GM18505 (cell line): ENCODE data around the gene CLEC16A.
A peak's percentile ranks its signal among the peaks of the same experiment; 100 is the strongest.
"Not testable (repeated sequence)": the region's sequence is repeated elsewhere in the genome, so short reads cannot be mapped to it uniquely, and the experiment has no call there.

Experiments used
- ATAC-seq: cut with Tn5 transposase; IDR thresholded peaks from one replicate; pipeline ENCODE4 v1.9.1; 2021; ENCODE audit not compliant: unreplicated experiment
- POLR2A ChIP-seq: IDR thresholded peaks from 4 replicates; pipeline ENCODE4 v1.6.1; 2011; ENCODE audit warnings: borderline replicate concordance; ENCODE audit not compliant: insufficient read depth, insufficient read length; ENCODE audit errors: extremely low read depth

CLEC16A gene

GRCh38 chr16:11101695-11102522 lies 157.5 kb downstream of the CLEC16A start:
- no peak for ATAC-seq
- no peak for TF ChIP-seq POLR2A

- ATAC-seq = no peak
- TF ChIP-seq POLR2A = no peak
Observed at GRCh38 chr16:11102523-11102898, 158.1 kb downstream of the CLEC16A start.

DNA sequence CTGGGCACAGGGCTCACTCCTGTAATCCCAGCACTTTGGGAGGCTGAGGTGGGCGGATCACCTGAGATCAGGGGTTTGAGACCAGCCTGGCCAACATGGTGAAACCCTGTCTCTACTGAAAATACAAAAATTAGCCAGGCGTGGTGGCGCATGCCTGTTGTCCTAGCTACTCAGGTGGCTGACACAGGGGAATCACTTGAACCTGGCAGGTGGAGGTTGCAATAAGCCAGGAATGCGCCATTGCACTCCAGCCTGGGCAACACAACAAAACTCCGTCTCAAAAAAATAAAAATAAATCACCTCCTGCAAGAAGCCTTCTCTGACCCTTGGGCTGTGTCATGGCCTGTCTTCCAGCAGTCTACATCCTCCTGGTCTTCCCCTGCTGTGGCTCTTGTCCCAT lies 158.9 kb downstream of the CLEC16A start:
- ATAC-seq = not testable (repeated sequence)

DNA sequence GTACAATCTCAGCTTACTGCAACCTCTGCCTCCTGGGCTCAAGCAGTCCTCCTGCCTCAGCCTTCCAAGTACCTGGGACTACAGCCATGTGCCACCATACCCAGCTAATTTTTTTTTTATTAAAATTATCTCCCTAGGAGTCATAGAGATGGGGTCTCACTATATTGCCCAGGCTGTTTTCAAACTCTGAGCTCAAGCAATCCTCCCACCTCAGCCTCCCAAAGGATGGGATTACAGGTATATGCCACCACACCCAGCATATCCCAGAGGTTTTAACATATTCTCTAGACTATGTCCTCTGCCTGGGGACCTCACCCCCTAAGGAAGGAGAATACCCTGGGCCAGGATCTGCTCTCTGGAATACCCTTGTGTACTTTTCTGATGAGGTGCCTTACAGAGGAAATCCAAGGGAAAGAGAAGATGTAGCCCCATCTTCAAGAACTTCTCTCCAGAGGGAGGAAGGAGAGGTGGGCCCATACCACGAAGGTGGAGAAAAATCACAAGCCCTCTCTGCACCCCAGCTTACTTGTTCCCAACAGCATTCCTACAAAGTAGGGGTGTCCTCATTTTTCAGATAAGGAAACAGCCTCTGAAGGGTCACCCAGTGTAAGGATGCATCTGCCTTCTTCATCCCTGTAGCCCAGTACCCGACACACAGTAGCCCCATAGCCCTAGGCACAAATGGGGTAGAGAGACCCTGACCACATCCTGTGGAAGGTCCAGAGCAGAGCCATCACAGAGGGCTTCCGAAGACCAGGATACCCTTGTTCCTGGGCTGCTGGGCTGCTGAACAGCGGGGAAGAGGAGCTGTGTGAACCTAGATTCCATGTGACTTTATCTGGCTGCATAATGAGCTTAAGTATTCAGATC lies 160.0 kb downstream of the CLEC16A start:
- TF ChIP-seq POLR2A = no peak
- no peak for ATAC-seq

DNA sequence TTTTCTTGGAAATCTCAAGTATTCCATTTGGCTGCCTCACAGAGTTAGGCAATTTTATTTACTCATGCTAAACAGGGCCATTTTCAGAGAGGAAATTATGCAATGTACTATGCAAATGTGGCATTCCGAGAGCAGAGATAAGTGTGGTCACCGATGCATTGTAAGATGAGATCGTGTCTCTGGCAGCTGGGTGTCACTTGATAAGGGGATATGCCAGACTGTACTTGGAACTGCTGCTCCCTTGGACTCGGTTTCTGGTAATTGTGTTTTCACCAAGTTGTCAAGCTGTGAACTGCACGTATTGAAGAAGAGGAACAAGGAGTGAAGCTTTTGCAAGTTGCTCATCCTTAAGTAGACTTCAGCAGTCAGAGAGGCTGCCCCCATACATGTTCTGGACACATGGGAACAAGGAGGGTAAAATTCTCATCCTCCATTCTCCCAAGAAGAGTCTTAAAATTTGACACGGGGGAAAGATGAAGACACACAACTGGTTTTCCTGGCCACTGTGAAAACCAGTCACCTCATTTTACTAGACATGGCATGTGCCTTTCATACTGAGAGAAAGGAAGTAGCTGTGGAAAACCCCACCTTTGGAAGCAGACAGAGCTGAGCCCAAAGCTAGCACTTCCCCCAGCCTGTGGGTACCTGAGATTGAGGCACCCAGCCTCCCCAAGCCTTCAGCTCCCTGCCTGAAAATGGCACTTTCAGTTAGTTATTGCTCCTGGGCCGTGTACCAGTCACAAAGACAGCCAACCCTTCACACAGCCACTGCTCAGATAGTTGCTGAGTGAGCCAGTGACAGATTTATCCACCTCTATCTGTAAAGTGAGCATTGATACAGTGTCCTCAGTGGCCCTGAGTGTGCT lies 160.9 kb downstream of the CLEC16A start:
- peak; percentile 84 for ATAC-seq
- peak; percentile 44 for TF ChIP-seq POLR2A

GRCh38 chr16:11106726-11107125 lies 162.4 kb downstream of the CLEC16A start:
- no peak for TF ChIP-seq POLR2A
- no peak for ATAC-seq

- no peak for ATAC-seq
- no peak for TF ChIP-seq POLR2A
Observed at GRCh38 chr16:11107780-11108465, 163.6 kb downstream of the CLEC16A start.

DNA sequence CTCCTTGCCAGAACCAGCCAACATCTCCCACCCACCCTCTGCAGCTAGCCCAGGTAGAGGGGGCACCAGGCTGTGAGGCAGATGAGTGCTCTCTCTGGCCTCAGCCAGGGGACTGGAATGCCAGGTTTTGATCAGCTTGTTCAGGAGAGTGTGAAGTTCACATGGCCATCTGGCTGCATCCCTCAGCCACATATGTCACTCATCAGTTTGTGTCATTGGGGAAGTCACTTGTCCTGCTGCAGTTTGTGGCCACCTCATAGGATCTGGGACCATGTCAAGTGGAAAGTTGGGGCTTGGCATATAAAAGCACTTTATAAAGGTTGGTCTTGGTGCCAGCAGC lies 164.1 kb downstream of the CLEC16A start:
- no peak for ATAC-seq
- TF ChIP-seq POLR2A = no peak

DNA sequence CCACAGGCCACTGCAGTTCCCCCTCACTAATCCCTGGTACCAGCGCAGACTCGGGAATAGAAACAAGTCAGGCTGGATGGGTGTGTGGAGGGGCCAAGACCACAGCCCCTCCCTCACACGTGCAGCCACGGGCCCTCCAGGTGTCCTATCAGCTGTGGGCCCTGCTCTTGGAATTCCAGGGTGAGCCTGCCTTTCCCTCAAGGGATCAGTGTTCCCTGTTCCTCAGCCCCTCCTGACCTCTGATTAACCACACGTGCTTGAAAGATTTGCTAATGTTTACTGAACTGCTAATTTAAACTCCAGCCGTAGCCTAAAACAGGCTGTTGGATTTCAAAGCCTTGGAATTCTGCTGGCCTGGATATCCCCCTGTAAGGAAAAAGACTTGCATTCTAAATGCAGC lies 165.2 kb downstream of the CLEC16A start:
- TF ChIP-seq POLR2A = no peak
- ATAC-seq = no peak

- no peak for ATAC-seq
- TF ChIP-seq POLR2A = no peak
Observed at GRCh38 chr16:11111150-11111549, 166.8 kb downstream of the CLEC16A start.

DNA sequence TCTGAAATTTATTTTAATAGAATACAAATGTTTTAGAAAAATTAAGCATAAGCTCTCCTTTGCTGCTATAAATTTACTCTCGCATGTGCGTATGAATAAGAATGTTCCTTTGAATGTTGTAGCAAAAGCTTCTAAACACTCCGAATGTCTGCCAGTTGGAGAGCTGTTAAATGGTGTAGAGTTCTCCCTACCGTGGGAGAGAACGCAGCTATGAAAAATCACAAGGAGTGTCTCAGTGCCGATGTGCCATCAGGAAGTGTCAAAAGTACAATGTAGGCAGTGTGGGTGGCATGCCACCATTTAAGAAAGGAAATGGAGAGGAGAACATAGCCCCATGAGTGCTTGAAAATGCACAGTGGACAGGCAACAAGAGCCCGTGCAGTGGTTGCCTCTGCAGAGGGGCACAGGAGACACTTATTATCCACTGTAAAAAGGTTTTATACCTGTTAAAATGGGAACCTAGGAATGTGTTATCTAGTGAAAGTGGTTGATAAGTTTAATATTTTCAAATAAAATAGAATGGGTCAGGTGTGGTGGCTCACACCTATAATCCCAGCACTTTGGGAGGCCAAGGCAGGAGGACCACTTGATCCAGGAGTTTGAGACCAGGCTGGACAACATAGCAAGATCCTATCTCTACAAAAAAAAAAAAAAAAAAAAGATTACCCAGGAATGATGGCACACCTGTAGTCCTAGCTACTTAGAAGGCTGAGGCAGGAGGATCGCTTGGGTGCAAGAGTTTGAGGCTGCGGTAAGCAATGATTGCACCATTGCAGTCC lies 167.7 kb downstream of the CLEC16A start:
- TF ChIP-seq POLR2A = no peak
- ATAC-seq = no peak

DNA sequence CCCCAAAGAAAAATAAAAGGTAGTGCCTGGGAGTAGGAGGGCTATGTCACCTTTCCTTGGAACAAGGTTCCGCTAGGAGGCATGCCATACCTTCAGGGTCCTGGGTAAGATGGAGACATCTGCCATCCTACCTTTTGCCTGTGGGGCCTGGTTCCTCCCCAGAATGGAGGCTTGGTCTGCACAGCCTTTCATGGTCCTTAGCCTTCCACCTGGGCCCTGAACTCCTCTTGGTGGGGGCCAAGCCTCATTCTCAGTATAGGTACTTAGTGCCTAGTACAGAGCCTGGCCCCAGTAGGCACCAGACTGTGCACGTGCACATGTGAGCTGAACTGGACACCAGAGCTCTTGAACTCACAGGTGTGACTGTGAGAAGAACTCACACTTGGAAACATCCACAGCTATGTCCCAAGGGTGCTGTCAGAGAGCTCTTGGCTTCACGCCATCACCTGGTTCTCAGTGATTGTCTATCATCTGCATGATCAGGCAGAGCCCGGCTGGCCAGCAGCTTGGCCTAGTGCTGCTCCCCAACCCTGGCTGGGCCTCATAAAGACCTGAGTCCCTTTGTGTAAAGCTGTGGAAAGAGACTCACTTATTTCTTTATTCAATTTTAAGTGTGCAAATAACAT lies 168.5 kb downstream of the CLEC16A start:
- no peak for TF ChIP-seq POLR2A
- ATAC-seq = no peak
